Forelimb muscle (tissue), 1 donor: ENCODE data around the gene MAP4K1. TPM values are rescaled to one million over a fixed set of nuclear protein-coding genes. Genes with fewer than 3 reads are reported as not detected.

Source experiments
- DNase-seq: peaks from one replicate; pipeline ENCODE4 v3.0.0-alpha.2; 2013; ENCODE audit warnings: low read depth
- polyA plus RNA-seq: library from polyadenylated mRNA; unstranded; fragments of 120-200 nt; gene quantifications from one replicate; pipeline ENCODE4 v1.2.1, GENCODE V29; 2013; ENCODE audit not compliant: insufficient read length

MAP4K1 gene
- polyA plus RNA-seq, 1 donor: 13.6 TPM

GRCh38 chr19:38544569-38545315, 73.0 kb downstream of the MAP4K1 start:
- DNase-seq: no peak

- peak; percentile 35 for DNase-seq
Measured at GRCh38 chr19:38543807-38544568, 73.8 kb downstream of the MAP4K1 start.

- no peak for DNase-seq
Measured at GRCh38 chr19:38543286-38543806, 74.4 kb downstream of the MAP4K1 start.

GRCh38 chr19:38542040-38542439, 75.7 kb downstream of the MAP4K1 start:
- no peak for DNase-seq

- DNase-seq: no peak
Measured at GRCh38 chr19:38539751-38540150, 78.0 kb downstream of the MAP4K1 start.

GRCh38 chr19:38538793-38539528, 78.8 kb downstream of the MAP4K1 start:
- DNase-seq: no peak

GRCh38 chr19:38538386-38538785, 79.4 kb downstream of the MAP4K1 start:
- DNase-seq: peak; percentile 16

Other genes with a start within 250 kb of the MAP4K1 start
- 117 TPM for gene PSMD8, start 243.4 kb downstream of the MAP4K1 start, polyA plus RNA-seq
- 0.43 TPM for gene GGN, start 229.9 kb downstream of the MAP4K1 start, polyA plus RNA-seq
- gene SPRED3, start 229.3 kb downstream of the MAP4K1 start, polyA plus RNA-seq: 0.59 TPM
- 9.5 TPM for gene FAM98C, start 214.9 kb downstream of the MAP4K1 start, polyA plus RNA-seq
- 2.3 TPM for gene RASGRP4, start 191.7 kb downstream of the MAP4K1 start, polyA plus RNA-seq
- gene RYR1, start 184.3 kb downstream of the MAP4K1 start, polyA plus RNA-seq: 572 TPM
- gene EIF3K, start 1.2 kb upstream of the MAP4K1 start, polyA plus RNA-seq: 363 TPM
- 177 TPM for gene ACTN4, start 29.7 kb upstream of the MAP4K1 start, polyA plus RNA-seq
- 0.92 TPM for gene CAPN12, start 126.5 kb upstream of the MAP4K1 start, polyA plus RNA-seq
- gene LGALS7, start 155.6 kb upstream of the MAP4K1 start, polyA plus RNA-seq: 0.42 TPM
- gene LGALS7B, start 171.2 kb upstream of the MAP4K1 start, polyA plus RNA-seq: not detected
- gene LGALS4, start 195.0 kb upstream of the MAP4K1 start, polyA plus RNA-seq: 0.99 TPM
- gene ECH1, start 213.8 kb upstream of the MAP4K1 start, polyA plus RNA-seq: 118 TPM
- gene HNRNPL, start 232.0 kb upstream of the MAP4K1 start, polyA plus RNA-seq: 226 TPM